ENCODE data around the gene RPL27. TPM values are rescaled to one million over a fixed set of nuclear protein-coding genes. Genes with fewer than 3 reads are reported as not detected.
A peak's percentile ranks its signal among the peaks of the same experiment; 100 is the strongest.
"Not testable (repeated sequence)": the region's sequence is repeated elsewhere in the genome, so short reads cannot be mapped to it uniquely, and the experiment has no call there.

The RPL27 gene
- total RNA-seq, 2 experiments from 2014 or later = 1,640 to 1,647 TPM

DNA sequence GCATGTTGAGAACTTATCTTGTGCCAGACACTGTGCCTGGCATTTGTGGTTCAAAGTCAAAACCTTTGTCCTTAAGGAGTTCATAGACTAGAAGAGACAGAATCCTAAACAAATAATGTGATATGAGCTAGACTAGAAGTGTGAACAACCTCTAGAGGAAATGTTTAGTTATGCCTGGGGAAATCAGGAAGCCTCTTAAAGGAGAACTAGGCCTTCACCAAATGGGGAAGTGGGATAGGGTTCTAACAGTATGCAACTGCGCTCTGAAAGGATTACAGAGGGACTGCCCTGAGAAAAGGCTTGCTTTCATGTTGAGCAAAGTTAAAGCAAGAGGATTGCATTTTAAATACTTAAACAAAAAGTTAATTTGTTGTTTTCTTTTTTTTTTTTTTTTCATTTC is 13.0 kb upstream of the RPL27 start:
- Mint-ChIP-seq H3K27ac (peak overlapping the region; percentile 12), H3K9me3 (no peaks in the 10 kb centered on the region), H3K36me3 (ENCODE audit: low read depth) (peaks cover 54% of the 10 kb centered on the region), H3K4me1 (ENCODE audit: low read depth) (peaks cover 22% of the 10 kb centered on the region), H3K27me3 (no peaks in the 10 kb centered on the region), H3K4me3 (no peak overlapping the region)
- intact Hi-C loops (cut with micrococcal nuclease) = no loop called here
- ATAC-seq = no peak
- TF ChIP-seq, protein P1, sequence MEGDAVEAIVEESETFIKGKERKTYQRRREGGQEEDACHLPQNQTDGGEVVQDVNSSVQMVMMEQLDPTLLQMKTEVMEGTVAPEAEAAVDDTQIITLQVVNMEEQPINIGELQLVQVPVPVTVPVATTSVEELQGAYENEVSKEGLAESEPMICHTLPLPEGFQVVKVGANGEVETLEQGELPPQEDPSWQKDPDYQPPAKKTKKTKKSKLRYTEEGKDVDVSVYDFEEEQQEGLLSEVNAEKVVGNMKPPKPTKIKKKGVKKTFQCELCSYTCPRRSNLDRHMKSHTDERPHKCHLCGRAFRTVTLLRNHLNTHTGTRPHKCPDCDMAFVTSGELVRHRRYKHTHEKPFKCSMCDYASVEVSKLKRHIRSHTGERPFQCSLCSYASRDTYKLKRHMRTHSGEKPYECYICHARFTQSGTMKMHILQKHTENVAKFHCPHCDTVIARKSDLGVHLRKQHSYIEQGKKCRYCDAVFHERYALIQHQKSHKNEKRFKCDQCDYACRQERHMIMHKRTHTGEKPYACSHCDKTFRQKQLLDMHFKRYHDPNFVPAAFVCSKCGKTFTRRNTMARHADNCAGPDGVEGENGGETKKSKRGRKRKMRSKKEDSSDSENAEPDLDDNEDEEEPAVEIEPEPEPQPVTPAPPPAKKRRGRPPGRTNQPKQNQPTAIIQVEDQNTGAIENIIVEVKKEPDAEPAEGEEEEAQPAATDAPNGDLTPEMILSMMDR (IDR thresholded peaks at IDR 0.05) = no peak
- DNase-seq = no peak
- ChIA-PET CTCF (interaction anchor here (0.8 to 1.4 kb wide), 3 partner anchors 12 to 22 kb away, joined by 3 read pairs; partner anchors contain the start of genes IFI35 and RPL27), POLR2A (interaction anchor here (0.6 to 3.4 kb wide), 3 partner anchors 10 to 332 kb away, joined by 3 to 17 read pairs (median 5); partner anchors contain the start of gene RPL27)

DNA sequence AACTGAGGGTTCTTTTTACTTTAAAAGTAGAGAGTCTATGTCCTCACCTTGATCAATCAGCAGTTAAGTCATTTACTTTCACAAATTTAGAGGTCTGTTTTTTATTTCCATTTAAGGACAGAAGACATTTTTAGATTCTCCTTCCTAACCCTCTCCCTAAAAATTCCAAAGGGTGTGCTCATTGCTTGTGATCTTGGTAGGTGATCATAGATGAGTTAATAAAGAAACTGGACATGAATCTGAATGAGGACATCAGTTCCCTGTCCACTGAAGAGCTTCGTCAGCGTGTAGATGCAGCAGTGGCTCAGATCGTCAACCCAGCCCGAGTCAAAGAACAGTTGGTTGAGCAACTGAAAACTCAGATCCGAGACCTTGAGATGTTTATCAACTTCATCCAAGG is 9.1 kb upstream of the RPL27 start:
- ATAC-seq (no peak), DNase-seq (no peak)
- ChIA-PET CTCF (interaction anchor here (2.6 kb wide), 1 partner anchor 8 kb away, joined by 11 read pairs; the partner anchor contains the start of gene RPL27), POLR2A (no interaction called here)
- intact Hi-C loops (cut with micrococcal nuclease) = no loop called here
- TF ChIP-seq, protein P1 (IDR thresholded peaks at IDR 0.05) = no peak
- no peak overlapping the region for H3K27ac Mint-ChIP-seq
- no peaks in the 10 kb centered on the region for H3K9me3 Mint-ChIP-seq
- H3K4me3 Mint-ChIP-seq = no peak overlapping the region
- peaks cover 57% of the 10 kb centered on the region for H3K36me3 Mint-ChIP-seq (ENCODE audit: low read depth)
- H3K27me3 Mint-ChIP-seq = no peaks in the 10 kb centered on the region
- H3K4me1 Mint-ChIP-seq (ENCODE audit: low read depth) = peaks cover 8% of the 10 kb centered on the region

DNA sequence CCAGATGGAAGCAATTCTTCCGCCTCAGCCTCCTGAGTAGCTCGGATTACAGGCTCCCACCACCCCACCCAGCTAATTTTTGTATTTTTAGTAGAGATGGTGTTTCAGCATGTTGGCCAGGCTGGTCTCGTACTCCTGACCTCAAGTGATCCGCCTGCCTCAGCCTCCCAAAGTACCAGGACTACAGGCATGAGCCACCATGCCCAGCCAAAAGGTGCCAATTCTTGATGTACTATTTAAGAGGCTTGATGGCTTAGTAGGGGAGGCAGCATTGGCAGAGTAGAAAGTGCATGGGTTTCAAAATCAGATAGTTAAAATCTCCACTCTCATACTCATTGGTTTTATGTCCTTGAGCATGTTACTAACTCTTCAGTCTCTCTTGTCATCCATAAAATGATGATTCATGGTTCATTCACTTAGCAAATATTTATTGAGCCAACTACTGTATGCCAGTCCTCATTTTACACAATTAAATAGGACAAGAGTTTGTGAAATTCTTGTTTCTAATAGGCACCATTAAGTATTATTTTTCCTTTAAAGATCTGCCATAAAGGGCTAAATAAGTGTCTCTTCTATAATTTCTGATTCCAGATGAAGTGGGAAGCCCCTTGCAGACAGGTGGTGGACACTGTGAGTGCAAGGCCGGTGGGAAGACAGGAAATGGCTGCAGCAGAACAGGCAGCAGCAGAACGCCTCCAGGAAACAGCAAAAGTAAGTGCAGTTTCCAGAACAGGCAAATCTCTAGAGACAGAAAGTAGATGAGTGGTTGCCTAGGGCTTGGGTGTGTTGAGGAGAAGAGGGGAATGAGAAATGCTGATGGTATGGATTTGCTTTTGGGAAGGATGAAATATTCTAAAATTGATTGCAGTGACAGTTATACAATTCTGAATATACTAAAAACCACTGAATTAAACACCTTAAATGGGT is 8.2 kb upstream of the RPL27 start:
- POLR2A ChIA-PET = no interaction called here
- no peak for DNase-seq
- CTCF ChIA-PET = no interaction called here
- intact Hi-C loops (cut with micrococcal nuclease) = loop anchor here (10.0 kb wide), 1 partner anchor 145 kb away; the partner anchor contains the start of gene AOC2
- ATAC-seq = no peak
- TF ChIP-seq, protein P1 (IDR thresholded peaks at IDR 0.05) = no peak
- Mint-ChIP-seq H3K9me3 (no peaks in the 10 kb centered on the region), H3K36me3 (ENCODE audit: low read depth) (peaks cover 52% of the 10 kb centered on the region), H3K27ac (peak overlapping the region; percentile 47), H3K4me3 (no peak overlapping the region), H3K4me1 (ENCODE audit: low read depth) (peaks cover 3% of the 10 kb centered on the region), H3K27me3 (no peaks in the 10 kb centered on the region)

DNA sequence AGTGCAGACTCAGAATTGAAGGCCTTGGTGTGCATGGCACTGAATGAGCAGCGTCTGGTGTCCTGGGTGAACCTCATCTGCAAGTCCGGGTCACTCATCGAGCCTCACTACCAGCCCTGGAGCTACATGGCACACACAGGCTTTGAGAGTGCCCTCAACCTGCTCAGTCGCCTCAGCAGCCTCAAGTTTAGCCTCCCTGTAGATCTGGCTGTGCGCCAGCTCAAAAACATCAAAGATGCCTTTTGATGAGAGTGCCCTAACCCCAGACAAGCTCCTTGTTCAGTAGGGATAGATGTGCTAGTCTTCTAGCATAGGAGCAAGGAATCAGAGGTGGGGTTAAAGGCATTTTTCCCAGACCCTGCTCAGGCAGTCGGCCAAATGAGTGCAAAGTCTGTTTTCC is 6.7 kb upstream of the RPL27 start:
- no peaks in the 10 kb centered on the region for H3K4me1 Mint-ChIP-seq (ENCODE audit: low read depth)
- ATAC-seq = no peak
- no peaks in the 10 kb centered on the region for H3K27me3 Mint-ChIP-seq
- peaks cover 43% of the 10 kb centered on the region for H3K36me3 Mint-ChIP-seq (ENCODE audit: low read depth)
- intact Hi-C loops (cut with micrococcal nuclease) = loop anchor here (10.0 kb wide), 1 partner anchor 147 kb away; the partner anchor contains the start of gene AOC2
- TF ChIP-seq, protein P1 (IDR thresholded peaks at IDR 0.05) = no peak
- POLR2A ChIA-PET = no interaction called here
- no peak overlapping the region for H3K4me3 Mint-ChIP-seq
- CTCF ChIA-PET = interaction anchor here (1.2 kb wide), 1 partner anchor 167 kb away, joined by 4 read pairs; the partner anchor contains the start of gene BECN1
- no peak overlapping the region for H3K27ac Mint-ChIP-seq
- no peaks in the 10 kb centered on the region for H3K9me3 Mint-ChIP-seq
- no peak for DNase-seq

DNA sequence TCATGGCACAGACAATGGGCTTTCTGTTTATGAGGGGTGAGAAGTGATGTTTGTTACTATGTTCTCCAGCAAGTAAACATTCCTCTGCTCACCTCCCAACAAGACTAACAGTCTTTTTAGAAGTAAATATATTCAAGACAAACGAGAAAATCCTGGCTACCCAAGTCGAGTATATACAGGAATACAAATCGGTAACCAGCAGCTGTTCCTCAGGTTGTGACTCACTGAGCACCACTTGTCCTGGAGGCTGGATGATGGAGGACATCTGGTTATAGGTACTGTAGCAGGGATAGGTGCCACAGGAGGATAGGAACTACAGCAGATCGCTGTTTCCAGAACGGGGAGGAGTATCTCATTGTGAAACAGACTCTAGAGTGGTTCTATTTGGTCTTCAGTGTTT is 5.3 kb upstream of the RPL27 start:
- H3K27me3 Mint-ChIP-seq = no peaks in the 10 kb centered on the region
- POLR2A ChIA-PET = interaction anchor here (0.8 kb wide), 1 partner anchor 11 kb away, joined by 3 read pairs; no protein-coding TSS in a partner anchor
- DNase-seq = no peak
- H3K4me1 Mint-ChIP-seq (ENCODE audit: low read depth) = peaks cover 8% of the 10 kb centered on the region
- peaks cover 35% of the 10 kb centered on the region for H3K36me3 Mint-ChIP-seq (ENCODE audit: low read depth)
- no peaks in the 10 kb centered on the region for H3K9me3 Mint-ChIP-seq
- H3K4me3 Mint-ChIP-seq = no peak overlapping the region
- CTCF ChIA-PET = no interaction called here
- no peak for ATAC-seq
- peak overlapping the region; percentile 64 for H3K27ac Mint-ChIP-seq
- TF ChIP-seq, protein P1 (IDR thresholded peaks at IDR 0.05) = no peak
- intact Hi-C loops (cut with micrococcal nuclease) = loop anchor here (10.0 kb wide), 1 partner anchor 148 kb away; the partner anchor contains the start of gene AOC2

DNA sequence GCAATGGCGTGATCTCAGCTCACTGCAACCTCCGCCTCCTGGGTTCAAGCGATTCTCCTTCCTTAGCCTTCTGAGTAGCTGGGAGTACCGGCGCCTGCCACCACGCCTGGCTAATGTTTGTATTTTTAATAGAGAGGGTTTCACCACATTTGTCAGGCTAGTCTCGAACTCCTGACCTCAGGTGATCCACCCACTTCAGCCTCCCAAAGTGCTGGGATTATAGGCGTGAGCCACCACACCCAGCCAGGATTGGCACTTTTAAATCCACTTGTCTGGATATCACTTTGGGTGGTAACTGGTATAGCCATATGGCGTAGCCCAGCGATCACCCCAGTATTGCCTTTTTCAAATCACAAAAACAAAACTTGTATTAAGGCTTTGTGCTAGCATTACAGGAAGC is 4.3 kb upstream of the RPL27 start:
- CTCF ChIA-PET; H3K4me3 Mint-ChIP-seq; H3K27me3 Mint-ChIP-seq; H3K9me3 Mint-ChIP-seq; H3K4me1 Mint-ChIP-seq (ENCODE audit: low read depth); DNase-seq; H3K27ac Mint-ChIP-seq; ATAC-seq: not testable (repeated sequence)
- POLR2A ChIA-PET = interaction anchor here (0.8 kb wide), 1 partner anchor 12 kb away, joined by 3 read pairs; no protein-coding TSS in a partner anchor
- H3K36me3 Mint-ChIP-seq (ENCODE audit: low read depth) = peaks cover 37% of the 10 kb centered on the region
- intact Hi-C loops (cut with micrococcal nuclease) = loop anchor here (10.0 kb wide), 1 partner anchor 149 kb away; the partner anchor contains the start of gene AOC2
